Stimulated activated naive B cell treated with anti-CD40 and anti-IgM and Interleukin-4, amounts not matched to agents 10 μg/mL and 1 μg/mL and 100 μg/mL, for 72 hours (primary cell): ENCODE results near the gene CDYL2.
A peak's percentile ranks its signal among the peaks of the same experiment; 100 is the strongest.
"Not testable (repeated sequence)": the region's sequence is repeated elsewhere in the genome, so short reads cannot be mapped to it uniquely, and the experiment has no call there.

ENCODE experiments used
- ATAC-seq, 2 donors: fragments of 150-1000 bp; cut with Tn5 transposase; replicated peaks; 2 replicates each; pipeline ENCODE4 v1.10.0; 2021; ENCODE audit warnings: moderate library complexity in 1 of 2
- DNase-seq: peaks from one replicate; pipeline ENCODE4 v3.0.0; 2021
- H3K27ac Mint-ChIP-seq: one replicate; pipeline ENCODE4 v1.8.0; 2022; ENCODE audit warnings: mild to moderate bottlenecking, mixed read lengths
- H3K27me3 Mint-ChIP-seq, 2 donors: one replicate each; pipeline ENCODE4 v1.8.0; 2022; ENCODE audit warnings: mixed read lengths in 2 of 2
- H3K36me3 Mint-ChIP-seq, 2 donors: one replicate each; pipeline ENCODE4 v1.8.0; 2022; ENCODE audit warnings: mixed read lengths in 2 of 2, mild to moderate bottlenecking in 1 of 2
- H3K4me1 Mint-ChIP-seq, 2 donors: one replicate each; pipeline ENCODE4 v1.8.0; 2022; ENCODE audit warnings: mixed read lengths in 2 of 2, mild to moderate bottlenecking in 1 of 2
- H3K4me3 Mint-ChIP-seq, 2 donors: one replicate each; pipeline ENCODE4 v1.8.0; 2022; ENCODE audit warnings: mild to moderate bottlenecking in 2 of 2, mixed read lengths in 2 of 2, moderate library complexity in 1 of 2
- H3K9me3 Mint-ChIP-seq, 2 donors: one replicate each; pipeline ENCODE4 v1.8.0; 2022; ENCODE audit warnings: mixed read lengths in 2 of 2, mild to moderate bottlenecking in 1 of 2

The CDYL2 gene

GRCh38 chr16:80802902-80803301 is 1.5 kb downstream of the CDYL2 start:
- Mint-ChIP-seq H3K27me3 (peaks cover 32 to 39% of the 10 kb centered on the region in 2 donors), H3K4me3 (peak overlapping the region; percentile 32 to 57), H3K36me3 (peaks cover 0 to 2% of the 10 kb centered on the region in 2 donors), H3K9me3 (peaks cover 0 to 4% of the 10 kb centered on the region in 2 donors), H3K27ac (no peak overlapping the region), H3K4me1 (peaks cover 0 to 2% of the 10 kb centered on the region in 2 donors)
- ATAC-seq = no peak
- no peak for DNase-seq

GRCh38 chr16:80802138-80802537 is 2.3 kb downstream of the CDYL2 start:
- peaks cover 0 to 4% of the 10 kb centered on the region in 2 donors for H3K9me3 Mint-ChIP-seq
- ATAC-seq (no peak), DNase-seq (no peak)
- H3K4me1 Mint-ChIP-seq = peaks cover 0 to 2% of the 10 kb centered on the region in 2 donors
- H3K36me3 Mint-ChIP-seq = peaks cover 0 to 2% of the 10 kb centered on the region in 2 donors
- no peak overlapping the region for H3K27ac Mint-ChIP-seq
- H3K27me3 Mint-ChIP-seq = peaks cover 28 to 39% of the 10 kb centered on the region in 2 donors
- no peak overlapping the region for H3K4me3 Mint-ChIP-seq

GRCh38 chr16:80794071-80794470 is 10.3 kb downstream of the CDYL2 start:
- peaks cover 0 to 5% of the 10 kb centered on the region in 2 donors for H3K9me3 Mint-ChIP-seq
- H3K36me3 Mint-ChIP-seq = no peaks in the 10 kb centered on the region
- H3K27ac Mint-ChIP-seq = no peak overlapping the region
- ATAC-seq = no peak
- DNase-seq = no peak
- no peaks in the 10 kb centered on the region for H3K4me1 Mint-ChIP-seq
- H3K27me3 Mint-ChIP-seq = no peaks in the 10 kb centered on the region
- H3K4me3 Mint-ChIP-seq = no peak overlapping the region

- Mint-ChIP-seq H3K4me3 (no peak overlapping the region), H3K27me3 (no peaks in the 10 kb centered on the region), H3K9me3 (peaks cover 0 to 5% of the 10 kb centered on the region in 2 donors), H3K27ac (no peak overlapping the region), H3K36me3 (no peaks in the 10 kb centered on the region), H3K4me1 (no peaks in the 10 kb centered on the region)
- ATAC-seq (no peak), DNase-seq (no peak)
Observed at GRCh38 chr16:80792031-80792430, 12.4 kb downstream of the CDYL2 start.

- ATAC-seq (no peak), DNase-seq (no peak)
- no peak overlapping the region for H3K4me3 Mint-ChIP-seq
- no peaks in the 10 kb centered on the region for H3K27me3 Mint-ChIP-seq
- peaks cover 0 to 5% of the 10 kb centered on the region in 2 donors for H3K9me3 Mint-ChIP-seq
- H3K27ac Mint-ChIP-seq = no peak overlapping the region
- H3K36me3 Mint-ChIP-seq = no peaks in the 10 kb centered on the region
- H3K4me1 Mint-ChIP-seq = no peaks in the 10 kb centered on the region
Observed at GRCh38 chr16:80791411-80791810, 13.0 kb downstream of the CDYL2 start.

- Mint-ChIP-seq H3K27me3 (no peaks in the 10 kb centered on the region), H3K4me3 (no peak overlapping the region), H3K27ac (no peak overlapping the region), H3K4me1 (no peaks in the 10 kb centered on the region), H3K9me3 (peaks cover 0 to 8% of the 10 kb centered on the region in 2 donors), H3K36me3 (peaks cover 0 to 2% of the 10 kb centered on the region in 2 donors)
- DNase-seq (no peak), ATAC-seq (no peak)
Observed at GRCh38 chr16:80790751-80791150, 13.6 kb downstream of the CDYL2 start.

- ATAC-seq = no peak
- H3K9me3 Mint-ChIP-seq = peaks cover 4 to 8% of the 10 kb centered on the region in 2 donors
- H3K36me3 Mint-ChIP-seq = peaks cover 0 to 3% of the 10 kb centered on the region in 2 donors
- no peak overlapping the region for H3K4me3 Mint-ChIP-seq
- no peak overlapping the region for H3K27ac Mint-ChIP-seq
- peaks cover 0 to 3% of the 10 kb centered on the region in 2 donors for H3K4me1 Mint-ChIP-seq
- no peak for DNase-seq
- H3K27me3 Mint-ChIP-seq = peaks cover 0 to 4% of the 10 kb centered on the region in 2 donors
Observed at GRCh38 chr16:80788027-80788426, 16.4 kb downstream of the CDYL2 start.

GRCh38 chr16:80786561-80786960 is 17.8 kb downstream of the CDYL2 start:
- H3K27me3 Mint-ChIP-seq, H3K4me1 Mint-ChIP-seq, H3K4me3 Mint-ChIP-seq, H3K27ac Mint-ChIP-seq, ATAC-seq, DNase-seq, H3K36me3 Mint-ChIP-seq: not testable (repeated sequence)
- peaks cover 10 to 11% of the 10 kb centered on the region in 2 donors for H3K9me3 Mint-ChIP-seq

GRCh38 chr16:80784951-80785350 is 19.4 kb downstream of the CDYL2 start:
- Mint-ChIP-seq H3K9me3 (peaks cover 20 to 21% of the 10 kb centered on the region in 2 donors), H3K27me3 (peaks cover 0 to 4% of the 10 kb centered on the region in 2 donors), H3K4me3 (no peak overlapping the region), H3K27ac (no peak overlapping the region), H3K4me1 (peaks cover 0 to 3% of the 10 kb centered on the region in 2 donors), H3K36me3 (peaks cover 5 to 6% of the 10 kb centered on the region in 2 donors)
- no peak for ATAC-seq
- DNase-seq = no peak

- no peaks in the 10 kb centered on the region for H3K4me1 Mint-ChIP-seq
- no peak overlapping the region for H3K4me3 Mint-ChIP-seq
- DNase-seq (no peak), ATAC-seq (no peak)
- H3K9me3 Mint-ChIP-seq = peaks cover 16 to 18% of the 10 kb centered on the region in 2 donors
- no peak overlapping the region for H3K27ac Mint-ChIP-seq
- peaks cover 2 to 6% of the 10 kb centered on the region in 2 donors for H3K36me3 Mint-ChIP-seq
- no peaks in the 10 kb centered on the region for H3K27me3 Mint-ChIP-seq
Observed at GRCh38 chr16:80778703-80779102, 25.7 kb downstream of the CDYL2 start.

GRCh38 chr16:80776856-80777255 is 27.5 kb downstream of the CDYL2 start:
- Mint-ChIP-seq H3K9me3 (peaks cover 13 to 16% of the 10 kb centered on the region in 2 donors), H3K4me1 (no peaks in the 10 kb centered on the region), H3K36me3 (peaks cover 2 to 7% of the 10 kb centered on the region in 2 donors), H3K27ac (no peak overlapping the region), H3K4me3 (no peak overlapping the region), H3K27me3 (no peaks in the 10 kb centered on the region)
- DNase-seq = no peak
- ATAC-seq = no peak

- Mint-ChIP-seq H3K27me3 (no peaks in the 10 kb centered on the region), H3K9me3 (peaks cover 3 to 6% of the 10 kb centered on the region in 2 donors), H3K4me1 (no peaks in the 10 kb centered on the region), H3K27ac (no peak overlapping the region), H3K36me3 (peaks cover 1 to 5% of the 10 kb centered on the region in 2 donors), H3K4me3 (no peak overlapping the region)
- DNase-seq (no peak), ATAC-seq (no peak)
Observed at GRCh38 chr16:80775450-80775849, 28.9 kb downstream of the CDYL2 start.

- no peak overlapping the region for H3K4me3 Mint-ChIP-seq
- H3K27me3 Mint-ChIP-seq = no peaks in the 10 kb centered on the region
- no peaks in the 10 kb centered on the region for H3K4me1 Mint-ChIP-seq
- ATAC-seq (no peak), DNase-seq (no peak)
- H3K36me3 Mint-ChIP-seq = peaks cover 0 to 3% of the 10 kb centered on the region in 2 donors
- H3K27ac Mint-ChIP-seq = no peak overlapping the region
- H3K9me3 Mint-ChIP-seq = peaks cover 2 to 3% of the 10 kb centered on the region in 2 donors
Observed at GRCh38 chr16:80766798-80767197, 37.6 kb downstream of the CDYL2 start.

GRCh38 chr16:80759419-80760162 is 44.8 kb downstream of the CDYL2 start:
- Mint-ChIP-seq H3K27me3 (no peaks in the 10 kb centered on the region), H3K36me3 (no peaks in the 10 kb centered on the region), H3K4me3 (no peak overlapping the region), H3K9me3 (no peaks in the 10 kb centered on the region), H3K4me1 (peaks cover 0 to 3% of the 10 kb centered on the region in 2 donors), H3K27ac (no peak overlapping the region)
- ATAC-seq = peak in 1 of 2 donors; percentile 33
- DNase-seq = no peak

- no peak for DNase-seq
- H3K4me1 Mint-ChIP-seq = peaks cover 0 to 1% of the 10 kb centered on the region in 2 donors
- no peaks in the 10 kb centered on the region for H3K9me3 Mint-ChIP-seq
- no peaks in the 10 kb centered on the region for H3K27me3 Mint-ChIP-seq
- H3K27ac Mint-ChIP-seq = no peak overlapping the region
- ATAC-seq = no peak
- H3K4me3 Mint-ChIP-seq = no peak overlapping the region
- H3K36me3 Mint-ChIP-seq = no peaks in the 10 kb centered on the region
Observed at GRCh38 chr16:80754476-80754875, 49.9 kb downstream of the CDYL2 start.
